HCT116 (cell line): ENCODE results near the gene CYTIP. TPM values are rescaled to one million over a fixed set of nuclear protein-coding genes. Genes with fewer than 3 reads are reported as not detected.

Source experiments
- ATAC-seq: fragments of 200-7000 bp; cut with Tn5 transposase; 2 replicates; pipeline ENCODE4 v1.9.1; 2020; ENCODE audit warnings: mild to moderate bottlenecking, moderate library complexity
- BruUV-seq: library from RNA; stranded (reverse); fragments of 400-500 nt; replicated peaks from 2 replicates; lab custom pipeline; 2021; lab: Mats Ljungman, UMichigan
- CTCF ChIA-PET: fragments of 300-600 bp; sonication (Branson Sonifier 250); formaldehyde crosslinking; loops from one replicate; lab custom pipeline; 2021; ENCODE audit warnings: antibody characterized with exemption; lab: Charles Lee
- POLR2A ChIA-PET: fragments of 300-600, 350-600 bp; sonication (Branson Sonifier 250); formaldehyde crosslinking; loops from one replicate; lab custom pipeline; 2021; ENCODE audit warnings: antibody characterized with exemption; lab: Charles Lee
- RAD21 ChIA-PET, 2 experiments: fragments of 300-600 bp; sonication (Branson Sonifier 250); formaldehyde crosslinking; loops; one replicate each; lab custom pipeline; 2023; ENCODE audit warnings: low total read pairs in 2 of 2; ENCODE audit not compliant: uncharacterized antibody in 2 of 2, unreplicated experiment in 2 of 2, low non-redundant PET in 1 of 2; lab: Charles Lee
- DNase-seq: peaks from one replicate; pipeline ENCODE4 v3.0.0-alpha.2; 2010; ENCODE audit warnings: low read depth, low spot score
- H2AFZ ChIP-seq: fragments of 200-600 bp; shearing (Covaris generic), sonication (generic); 2 replicates; pipeline ENCODE4 v1.6.1; 2017; ENCODE audit warnings: low read depth, mixed run types, mixed read lengths, antibody characterized with exemption, low read length; ENCODE audit not compliant: poor library complexity, severe bottlenecking
- H3K27ac ChIP-seq: 2 replicates; pipeline ENCODE4 v1.5.1; 2012; ENCODE audit warnings: low read depth, low read length
- H3K27me3 ChIP-seq: fragments of 200-600 bp; sonication (generic); 2 replicates; pipeline ENCODE4 v1.6.1; 2016; ENCODE audit warnings: mixed run types, low read length, mixed read lengths; ENCODE audit not compliant: insufficient read depth
- H3K36me3 ChIP-seq, 2 experiments: fragments of 200-500 bp in 1 of 2; fragments of 200-600 bp in 1 of 2; sonication (Bioruptor generic) in 1 of 2; sonication (generic) in 1 of 2; 2 replicates each; pipeline versions ENCODE4 v1.5.1 to v1.6.1; 2014 to 2016; ENCODE audit warnings: low read length in 2 of 2, inconsistent platforms in 1 of 2, mixed read lengths in 1 of 2, mixed run types in 1 of 2; ENCODE audit not compliant: insufficient read depth in 2 of 2, control insufficient read depth in 1 of 2
- H3K4me1 ChIP-seq, 2 experiments: fragments of 200-600 bp in 1 of 2; sonication (generic) in 1 of 2; 2 replicates each; pipeline versions ENCODE4 v1.5.1 to v1.6.1; 2012 to 2017; ENCODE audit warnings: low read length in 2 of 2, inconsistent platforms in 1 of 2, mild to moderate bottlenecking in 1 of 2, mixed read lengths in 1 of 2, mixed run types in 1 of 2, moderate library complexity in 1 of 2; ENCODE audit not compliant: insufficient read depth in 2 of 2, control insufficient read depth in 1 of 2
- H3K4me2 ChIP-seq: fragments of 200-600 bp; sonication (generic); 2 replicates; pipeline ENCODE4 v1.6.1; 2017; ENCODE audit warnings: mixed run types, low read length, mixed read lengths
- H3K4me3 ChIP-seq, 2 experiments: fragments of 200-600 bp in 1 of 2; sonication (generic) in 1 of 2; replicated peaks in 1 of 2; 2 replicates each; pipeline ENCODE4 v1.5.1; 2011 to 2016; ENCODE audit warnings: low read length in 2 of 2, control low read depth in 1 of 2, low read depth in 1 of 2, mild to moderate bottlenecking in 1 of 2, mixed read lengths in 1 of 2, mixed run types in 1 of 2
- H3K79me2 ChIP-seq: fragments of 200-600 bp; sonication (generic); 2 replicates; pipeline ENCODE4 v1.6.1; 2017; ENCODE audit warnings: mild to moderate bottlenecking, mixed run types, low read length, moderate library complexity, mixed read lengths; ENCODE audit not compliant: insufficient read depth
- H3K9ac ChIP-seq: fragments of 200-600 bp; sonication (generic); 2 replicates; pipeline ENCODE4 v1.6.1; 2016; ENCODE audit warnings: low read length, mixed read lengths
- H3K9me2 ChIP-seq: fragments of 200-600 bp; sonication (generic), shearing (Covaris generic); 2 replicates; pipeline ENCODE4 v1.6.1; 2017; ENCODE audit warnings: mixed run types, mild to moderate bottlenecking, moderate library complexity; ENCODE audit not compliant: insufficient read depth
- H3K9me3 ChIP-seq, 2 experiments: fragments of 200-500 bp in 1 of 2; fragments of 200-600 bp in 1 of 2; sonication (Bioruptor generic) in 1 of 2; sonication (generic) in 1 of 2; 2 replicates each; pipeline ENCODE4 v1.6.1; 2014 to 2017; ENCODE audit warnings: low read length in 2 of 2, mixed read lengths in 2 of 2, inconsistent platforms in 1 of 2, low read depth in 1 of 2, mild to moderate bottlenecking in 1 of 2, mixed run types in 1 of 2, moderate library complexity in 1 of 2; ENCODE audit not compliant: control insufficient read depth in 1 of 2, insufficient read depth in 1 of 2
- H4K20me1 ChIP-seq: fragments of 200-600 bp; sonication (generic), shearing (Covaris generic); 2 replicates; pipeline ENCODE4 v1.6.1; 2017; ENCODE audit warnings: mixed run types, mild to moderate bottlenecking, moderate library complexity; ENCODE audit not compliant: insufficient read depth
- EGR1 ChIP-seq: IDR thresholded peaks from 2 replicates; pipeline ENCODE4 v1.6.1; 2012; ENCODE audit warnings: low read depth
- ELF1 ChIP-seq: IDR thresholded peaks from 2 replicates; pipeline ENCODE4 v1.6.1; 2012; ENCODE audit warnings: low read depth, borderline replicate concordance
- FOSL1 ChIP-seq: IDR thresholded peaks from 2 replicates; pipeline ENCODE4 v1.6.1; 2012; ENCODE audit warnings: low read depth
- JUND ChIP-seq: IDR thresholded peaks from 2 replicates; pipeline ENCODE4 v1.6.1; 2012
- POLR2AphosphoS5 ChIP-seq: IDR thresholded peaks from 2 replicates; pipeline ENCODE4 v1.6.1; 2011; ENCODE audit warnings: mild to moderate bottlenecking, low read depth, low read length, moderate library complexity
- SP1 ChIP-seq: IDR thresholded peaks from 2 replicates; pipeline ENCODE4 v1.6.1; 2012; ENCODE audit warnings: low read depth
- TCF7L2 ChIP-seq: IDR thresholded peaks from 2 replicates; pipeline ENCODE4 v1.7.0; 2011; ENCODE audit warnings: borderline replicate concordance, inconsistent platforms; ENCODE audit not compliant: insufficient read depth, insufficient read length; ENCODE audit errors: extremely low read depth
- YY1 ChIP-seq: IDR thresholded peaks from 2 replicates; pipeline ENCODE4 v1.6.1; 2011; ENCODE audit warnings: low read length, low read depth, moderate library complexity, mild to moderate bottlenecking; ENCODE audit not compliant: insufficient replicate concordance; ENCODE audit errors: extremely low read depth
- ZFX ChIP-seq: fragments of 450-650 bp; IDR thresholded peaks from 2 replicates; pipeline ENCODE4 v1.6.1; 2017
- intact Hi-C: fragments of 100-400 bp; cut with micrococcal nuclease; formaldehyde crosslinking; loops from 2 replicates; pipeline ENCODE4 v1.10.0; 2022
- total RNA-seq: library from RNA; stranded (reverse); gene quantifications from one replicate; pipeline ENCODE4 v1.2.1, GENCODE V29; 2021; ENCODE audit not compliant: unreplicated experiment
- TF ChIP-seq, protein P1 (sequence below): IDR thresholded peaks from 2 replicates; pipeline ENCODE4 v1.6.1; 2012; ENCODE audit warnings: low read depth
- TF ChIP-seq, protein P2 (sequence below): IDR thresholded peaks from 2 replicates; pipeline ENCODE4 v1.6.1; 2012
- TF ChIP-seq, protein P3 (sequence below): IDR thresholded peaks from 2 replicates; pipeline ENCODE4 v1.6.1; 2011; ENCODE audit warnings: mild to moderate bottlenecking, low read length, moderate library complexity; ENCODE audit not compliant: insufficient replicate concordance; ENCODE audit errors: extremely low read depth

Gene CYTIP
- total RNA-seq, 1 experiment from 2014 or later, result 0.64 TPM

DNA sequence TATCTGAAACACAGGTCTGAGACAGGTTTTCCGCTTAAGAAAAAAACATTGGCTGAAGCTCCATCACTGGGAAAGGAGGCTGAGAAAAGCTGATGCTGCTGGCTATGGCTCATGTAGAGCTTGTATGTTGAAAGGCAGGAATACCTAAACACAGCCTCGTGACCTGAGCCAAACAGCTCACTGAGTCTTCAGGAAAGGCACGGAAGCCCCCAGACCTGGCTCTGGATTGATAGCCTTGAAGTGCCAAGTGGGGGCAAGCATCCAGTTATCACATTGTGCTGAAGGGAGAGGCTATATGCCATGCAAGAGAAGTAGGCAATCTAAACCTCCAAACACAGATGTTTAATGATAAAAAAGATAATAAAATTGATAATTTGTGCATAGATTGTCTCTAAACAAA is 21.9 kb downstream of the CYTIP start:
- Histone ChIP-seq H3K36me3 (no peaks in the 10 kb centered on the region), H2AFZ (no peak overlapping the region), H3K79me2 (no peaks in the 10 kb centered on the region), H3K9me2 (no peaks in the 10 kb centered on the region), H3K4me2 (no peak overlapping the region), H3K27ac (no peak overlapping the region), H4K20me1 (no peaks in the 10 kb centered on the region), H3K4me3 (no peak overlapping the region), H3K9me3 (no peaks in the 10 kb centered on the region), H3K4me1 (no peaks in the 10 kb centered on the region), H3K9ac (no peak overlapping the region), H3K27me3 (no peaks in the 10 kb centered on the region)
- no TSS peak for BruUV-seq
- POLR2A ChIA-PET, result no interaction called here
- intact Hi-C loops, result no loop called here
- ATAC-seq, result no peak
- no peak for DNase-seq
- CTCF ChIA-PET, result no interaction called here
- TF ChIP-seq POLR2AphosphoS5 (no peak), SP1 (no peak), ZFX (no peak), JUND (no peak), EGR1 (no peak), ELF1 (no peak), TCF7L2 (no peak), YY1 (no peak), FOSL1 (no peak)
- TF ChIP-seq, protein P1, sequence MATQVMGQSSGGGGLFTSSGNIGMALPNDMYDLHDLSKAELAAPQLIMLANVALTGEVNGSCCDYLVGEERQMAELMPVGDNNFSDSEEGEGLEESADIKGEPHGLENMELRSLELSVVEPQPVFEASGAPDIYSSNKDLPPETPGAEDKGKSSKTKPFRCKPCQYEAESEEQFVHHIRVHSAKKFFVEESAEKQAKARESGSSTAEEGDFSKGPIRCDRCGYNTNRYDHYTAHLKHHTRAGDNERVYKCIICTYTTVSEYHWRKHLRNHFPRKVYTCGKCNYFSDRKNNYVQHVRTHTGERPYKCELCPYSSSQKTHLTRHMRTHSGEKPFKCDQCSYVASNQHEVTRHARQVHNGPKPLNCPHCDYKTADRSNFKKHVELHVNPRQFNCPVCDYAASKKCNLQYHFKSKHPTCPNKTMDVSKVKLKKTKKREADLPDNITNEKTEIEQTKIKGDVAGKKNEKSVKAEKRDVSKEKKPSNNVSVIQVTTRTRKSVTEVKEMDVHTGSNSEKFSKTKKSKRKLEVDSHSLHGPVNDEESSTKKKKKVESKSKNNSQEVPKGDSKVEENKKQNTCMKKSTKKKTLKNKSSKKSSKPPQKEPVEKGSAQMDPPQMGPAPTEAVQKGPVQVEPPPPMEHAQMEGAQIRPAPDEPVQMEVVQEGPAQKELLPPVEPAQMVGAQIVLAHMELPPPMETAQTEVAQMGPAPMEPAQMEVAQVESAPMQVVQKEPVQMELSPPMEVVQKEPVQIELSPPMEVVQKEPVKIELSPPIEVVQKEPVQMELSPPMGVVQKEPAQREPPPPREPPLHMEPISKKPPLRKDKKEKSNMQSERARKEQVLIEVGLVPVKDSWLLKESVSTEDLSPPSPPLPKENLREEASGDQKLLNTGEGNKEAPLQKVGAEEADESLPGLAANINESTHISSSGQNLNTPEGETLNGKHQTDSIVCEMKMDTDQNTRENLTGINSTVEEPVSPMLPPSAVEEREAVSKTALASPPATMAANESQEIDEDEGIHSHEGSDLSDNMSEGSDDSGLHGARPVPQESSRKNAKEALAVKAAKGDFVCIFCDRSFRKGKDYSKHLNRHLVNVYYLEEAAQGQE, result no peak
- TF ChIP-seq, protein P2, sequence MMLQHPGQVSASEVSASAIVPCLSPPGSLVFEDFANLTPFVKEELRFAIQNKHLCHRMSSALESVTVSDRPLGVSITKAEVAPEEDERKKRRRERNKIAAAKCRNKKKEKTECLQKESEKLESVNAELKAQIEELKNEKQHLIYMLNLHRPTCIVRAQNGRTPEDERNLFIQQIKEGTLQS, result no peak
- TF ChIP-seq, protein P3, sequence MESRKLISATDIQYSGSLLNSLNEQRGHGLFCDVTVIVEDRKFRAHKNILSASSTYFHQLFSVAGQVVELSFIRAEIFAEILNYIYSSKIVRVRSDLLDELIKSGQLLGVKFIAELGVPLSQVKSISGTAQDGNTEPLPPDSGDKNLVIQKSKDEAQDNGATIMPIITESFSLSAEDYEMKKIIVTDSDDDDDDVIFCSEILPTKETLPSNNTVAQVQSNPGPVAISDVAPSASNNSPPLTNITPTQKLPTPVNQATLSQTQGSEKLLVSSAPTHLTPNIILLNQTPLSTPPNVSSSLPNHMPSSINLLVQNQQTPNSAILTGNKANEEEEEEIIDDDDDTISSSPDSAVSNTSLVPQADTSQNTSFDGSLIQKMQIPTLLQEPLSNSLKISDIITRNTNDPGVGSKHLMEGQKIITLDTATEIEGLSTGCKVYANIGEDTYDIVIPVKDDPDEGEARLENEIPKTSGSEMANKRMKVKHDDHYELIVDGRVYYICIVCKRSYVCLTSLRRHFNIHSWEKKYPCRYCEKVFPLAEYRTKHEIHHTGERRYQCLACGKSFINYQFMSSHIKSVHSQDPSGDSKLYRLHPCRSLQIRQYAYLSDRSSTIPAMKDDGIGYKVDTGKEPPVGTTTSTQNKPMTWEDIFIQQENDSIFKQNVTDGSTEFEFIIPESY, result no peak
- TF ChIP-seq, all 23 proteins: peak for 0
- RAD21 ChIA-PET, result no interaction called here
